ENCODE results near the gene CLDN18. TPM values are rescaled to one million over a fixed set of nuclear protein-coding genes. Genes with fewer than 3 reads are reported as not detected.

Gene CLDN18
- total RNA-seq (2022; extraction: Qiagen RNA extraction; ENCODE audit: low read depth), result not detected in 5 replicates

GRCh38 chr3:138009476-138010272, at the start of gene CLDN18:
CLDN18 (plus strand) TSS chr3:138010165; CDS start chr3:138010226, 61 bp downstream.

Other genes with a start within 250 kb of the CLDN18 start
- not detected in 5 replicates for gene SOX14, start 245.8 kb upstream of the CLDN18 start, total RNA-seq (2022; extraction: Qiagen RNA extraction; ENCODE audit: low read depth)
- gene DZIP1L, start 105.4 kb downstream of the CLDN18 start, total RNA-seq (2022; extraction: Qiagen RNA extraction; ENCODE audit: low read depth), result 6.6 to 11.3 TPM (median 10.4 TPM) in 5 replicates
- not detected in 5 replicates for gene A4GNT, start 122.2 kb downstream of the CLDN18 start, total RNA-seq (2022; extraction: Qiagen RNA extraction; ENCODE audit: low read depth)
- 11.7 to 13.4 TPM (median 12.9 TPM) in 5 replicates for gene DBR1, start 164.8 kb downstream of the CLDN18 start, total RNA-seq (2022; extraction: Qiagen RNA extraction; ENCODE audit: low read depth)
- 34.3 to 42.4 TPM (median 39.5 TPM) in 5 replicates for gene ARMC8, start 177.1 kb downstream of the CLDN18 start, total RNA-seq (2022; extraction: Qiagen RNA extraction; ENCODE audit: low read depth)